HCT116 (cell line): ENCODE measurements around the gene SARM1.

Experiments used
- EGR1 ChIP-seq: IDR thresholded peaks from 2 replicates; pipeline ENCODE4 v1.6.1; 2012; ENCODE audit warnings: low read depth
- POLR2A ChIP-seq: IDR thresholded peaks from 2 replicates; pipeline ENCODE4 v1.7.0; 2011; ENCODE audit warnings: borderline replicate concordance; ENCODE audit not compliant: insufficient read depth, insufficient read length; ENCODE audit errors: extremely low read depth
- POLR2AphosphoS5 ChIP-seq: IDR thresholded peaks from 2 replicates; pipeline ENCODE4 v1.6.1; 2011; ENCODE audit warnings: mild to moderate bottlenecking, low read depth, low read length, moderate library complexity
- RAD21 ChIP-seq: IDR thresholded peaks from 2 replicates; pipeline ENCODE4 v1.6.1; 2012; ENCODE audit warnings: low read depth, mild to moderate bottlenecking
- SIN3A ChIP-seq: IDR thresholded peaks from 2 replicates; pipeline ENCODE4 v1.6.1; 2012; ENCODE audit warnings: low read depth
- TCF7L2 ChIP-seq: IDR thresholded peaks from 2 replicates; pipeline ENCODE4 v1.7.0; 2011; ENCODE audit warnings: borderline replicate concordance, inconsistent platforms; ENCODE audit not compliant: insufficient read depth, insufficient read length; ENCODE audit errors: extremely low read depth
- YY1 ChIP-seq: IDR thresholded peaks from 2 replicates; pipeline ENCODE4 v1.6.1; 2011; ENCODE audit warnings: low read length, low read depth, moderate library complexity, mild to moderate bottlenecking; ENCODE audit not compliant: insufficient replicate concordance; ENCODE audit errors: extremely low read depth
- TF ChIP-seq, protein P1 (sequence below), 3 experiments: fragments of 200-600 bp in 1 of 3; sonication (generic) in 1 of 3; IDR thresholded peaks in 2 of 3; conservative IDR thresholded peaks in 1 of 3; 2 replicates each; pipeline ENCODE4 v1.5.1; 2012 to 2017; ENCODE audit warnings: low read depth in 2 of 3, low read length in 2 of 3, antibody characterized with exemption in 1 of 3, borderline replicate concordance in 1 of 3, control low read depth in 1 of 3, mild to moderate bottlenecking in 1 of 3, mixed read lengths in 1 of 3, mixed run types in 1 of 3, moderate library complexity in 1 of 3; ENCODE audit not compliant: insufficient read depth in 1 of 3
- TF ChIP-seq, protein P2 (sequence below): IDR thresholded peaks from 2 replicates; pipeline ENCODE4 v1.6.1; 2012; ENCODE audit warnings: low read depth
- TF ChIP-seq, protein P3 (sequence below): IDR thresholded peaks from 2 replicates; pipeline ENCODE4 v1.6.1; 2011; ENCODE audit warnings: mild to moderate bottlenecking, low read length, moderate library complexity; ENCODE audit not compliant: insufficient replicate concordance; ENCODE audit errors: extremely low read depth

DNA sequence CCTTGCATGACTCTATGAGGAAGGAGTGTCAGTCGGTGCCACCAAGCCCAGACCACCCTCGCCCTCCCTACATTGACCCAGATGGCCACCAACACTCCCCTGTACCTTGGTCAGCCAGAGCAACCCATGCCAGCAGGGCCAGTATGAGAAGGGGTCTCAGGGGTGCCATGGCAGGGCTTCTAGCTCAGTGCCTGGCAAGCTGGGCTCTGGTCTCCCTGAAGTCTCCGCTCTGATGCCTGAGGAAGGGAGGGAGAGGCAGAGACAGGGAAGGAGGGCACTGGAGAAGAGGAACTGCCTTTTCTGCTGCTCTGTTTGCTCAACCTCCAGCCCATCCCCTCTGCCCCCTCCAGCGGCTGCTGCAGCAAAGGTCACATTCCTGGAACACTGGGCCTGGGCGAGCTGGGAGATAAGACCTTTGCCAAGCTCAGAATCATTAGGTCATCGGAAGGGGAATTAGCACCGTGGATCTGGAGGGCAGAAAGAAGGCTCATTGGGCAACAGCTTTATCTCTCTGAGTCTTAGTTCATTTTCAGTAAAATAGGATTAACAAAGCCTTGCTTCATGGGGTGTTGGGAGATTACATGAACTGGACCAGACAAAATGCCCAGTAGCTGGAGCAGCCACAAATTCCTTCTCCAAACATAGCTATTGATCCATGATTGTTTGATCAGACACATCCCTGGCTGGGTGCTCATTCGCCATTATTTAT is 1.3 kb upstream of the SARM1 start, which contains the start of gene VTN:
- TF ChIP-seq POLR2A (no peak), TCF7L2 (no peak), YY1 (no peak), RAD21 (no peak), SIN3A (no peak), EGR1 (no peak), POLR2AphosphoS5 (no peak)
- TF ChIP-seq, protein P1, sequence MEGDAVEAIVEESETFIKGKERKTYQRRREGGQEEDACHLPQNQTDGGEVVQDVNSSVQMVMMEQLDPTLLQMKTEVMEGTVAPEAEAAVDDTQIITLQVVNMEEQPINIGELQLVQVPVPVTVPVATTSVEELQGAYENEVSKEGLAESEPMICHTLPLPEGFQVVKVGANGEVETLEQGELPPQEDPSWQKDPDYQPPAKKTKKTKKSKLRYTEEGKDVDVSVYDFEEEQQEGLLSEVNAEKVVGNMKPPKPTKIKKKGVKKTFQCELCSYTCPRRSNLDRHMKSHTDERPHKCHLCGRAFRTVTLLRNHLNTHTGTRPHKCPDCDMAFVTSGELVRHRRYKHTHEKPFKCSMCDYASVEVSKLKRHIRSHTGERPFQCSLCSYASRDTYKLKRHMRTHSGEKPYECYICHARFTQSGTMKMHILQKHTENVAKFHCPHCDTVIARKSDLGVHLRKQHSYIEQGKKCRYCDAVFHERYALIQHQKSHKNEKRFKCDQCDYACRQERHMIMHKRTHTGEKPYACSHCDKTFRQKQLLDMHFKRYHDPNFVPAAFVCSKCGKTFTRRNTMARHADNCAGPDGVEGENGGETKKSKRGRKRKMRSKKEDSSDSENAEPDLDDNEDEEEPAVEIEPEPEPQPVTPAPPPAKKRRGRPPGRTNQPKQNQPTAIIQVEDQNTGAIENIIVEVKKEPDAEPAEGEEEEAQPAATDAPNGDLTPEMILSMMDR (IDR thresholded peaks at IDR 0.05 in 2 of 3, conservative IDR thresholded peaks at IDR 0.05 in 1 of 3; ENCODE audit: borderline replicate concordance in 1 of 3, insufficient read depth in 1 of 3, low read depth in 2 of 3, low read length in 2 of 3) = no peak
- TF ChIP-seq, protein P2, sequence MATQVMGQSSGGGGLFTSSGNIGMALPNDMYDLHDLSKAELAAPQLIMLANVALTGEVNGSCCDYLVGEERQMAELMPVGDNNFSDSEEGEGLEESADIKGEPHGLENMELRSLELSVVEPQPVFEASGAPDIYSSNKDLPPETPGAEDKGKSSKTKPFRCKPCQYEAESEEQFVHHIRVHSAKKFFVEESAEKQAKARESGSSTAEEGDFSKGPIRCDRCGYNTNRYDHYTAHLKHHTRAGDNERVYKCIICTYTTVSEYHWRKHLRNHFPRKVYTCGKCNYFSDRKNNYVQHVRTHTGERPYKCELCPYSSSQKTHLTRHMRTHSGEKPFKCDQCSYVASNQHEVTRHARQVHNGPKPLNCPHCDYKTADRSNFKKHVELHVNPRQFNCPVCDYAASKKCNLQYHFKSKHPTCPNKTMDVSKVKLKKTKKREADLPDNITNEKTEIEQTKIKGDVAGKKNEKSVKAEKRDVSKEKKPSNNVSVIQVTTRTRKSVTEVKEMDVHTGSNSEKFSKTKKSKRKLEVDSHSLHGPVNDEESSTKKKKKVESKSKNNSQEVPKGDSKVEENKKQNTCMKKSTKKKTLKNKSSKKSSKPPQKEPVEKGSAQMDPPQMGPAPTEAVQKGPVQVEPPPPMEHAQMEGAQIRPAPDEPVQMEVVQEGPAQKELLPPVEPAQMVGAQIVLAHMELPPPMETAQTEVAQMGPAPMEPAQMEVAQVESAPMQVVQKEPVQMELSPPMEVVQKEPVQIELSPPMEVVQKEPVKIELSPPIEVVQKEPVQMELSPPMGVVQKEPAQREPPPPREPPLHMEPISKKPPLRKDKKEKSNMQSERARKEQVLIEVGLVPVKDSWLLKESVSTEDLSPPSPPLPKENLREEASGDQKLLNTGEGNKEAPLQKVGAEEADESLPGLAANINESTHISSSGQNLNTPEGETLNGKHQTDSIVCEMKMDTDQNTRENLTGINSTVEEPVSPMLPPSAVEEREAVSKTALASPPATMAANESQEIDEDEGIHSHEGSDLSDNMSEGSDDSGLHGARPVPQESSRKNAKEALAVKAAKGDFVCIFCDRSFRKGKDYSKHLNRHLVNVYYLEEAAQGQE = no peak
- TF ChIP-seq, protein P3, sequence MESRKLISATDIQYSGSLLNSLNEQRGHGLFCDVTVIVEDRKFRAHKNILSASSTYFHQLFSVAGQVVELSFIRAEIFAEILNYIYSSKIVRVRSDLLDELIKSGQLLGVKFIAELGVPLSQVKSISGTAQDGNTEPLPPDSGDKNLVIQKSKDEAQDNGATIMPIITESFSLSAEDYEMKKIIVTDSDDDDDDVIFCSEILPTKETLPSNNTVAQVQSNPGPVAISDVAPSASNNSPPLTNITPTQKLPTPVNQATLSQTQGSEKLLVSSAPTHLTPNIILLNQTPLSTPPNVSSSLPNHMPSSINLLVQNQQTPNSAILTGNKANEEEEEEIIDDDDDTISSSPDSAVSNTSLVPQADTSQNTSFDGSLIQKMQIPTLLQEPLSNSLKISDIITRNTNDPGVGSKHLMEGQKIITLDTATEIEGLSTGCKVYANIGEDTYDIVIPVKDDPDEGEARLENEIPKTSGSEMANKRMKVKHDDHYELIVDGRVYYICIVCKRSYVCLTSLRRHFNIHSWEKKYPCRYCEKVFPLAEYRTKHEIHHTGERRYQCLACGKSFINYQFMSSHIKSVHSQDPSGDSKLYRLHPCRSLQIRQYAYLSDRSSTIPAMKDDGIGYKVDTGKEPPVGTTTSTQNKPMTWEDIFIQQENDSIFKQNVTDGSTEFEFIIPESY = no peak
